CD4-positive, alpha-beta T cell treated with Interleukin-21 for 1 hour (primary cell): ENCODE data around the gene VSTM2L.
"Not testable (repeated sequence)": the region's sequence is repeated elsewhere in the genome, so short reads cannot be mapped to it uniquely, and the experiment has no call there.

Experiments
- DNase-seq: peaks from one replicate; pipeline ENCODE4 v3.0.0-alpha.2; 2020

VSTM2L gene

GRCh38 chr20:37902504-37903313 is at the start of gene VSTM2L:
TSS of gene VSTM2L (plus strand) at chr20:37903127. CDS start at chr20:37903351, 224 bp downstream.
- no peak for DNase-seq

GRCh38 chr20:37853823-37854375 is 49.0 kb upstream of the VSTM2L start:
- DNase-seq: no peak

- DNase-seq: not testable (repeated sequence)
Measured at GRCh38 chr20:37856034-37856433, 46.9 kb upstream of the VSTM2L start.

- no peak for DNase-seq
Measured at GRCh38 chr20:37856932-37857660, 45.8 kb upstream of the VSTM2L start.

GRCh38 chr20:37859406-37860171 is 43.3 kb upstream of the VSTM2L start:
- DNase-seq: no peak

GRCh38 chr20:37863289-37863688 is 39.6 kb upstream of the VSTM2L start:
- DNase-seq: no peak

GRCh38 chr20:37864298-37864697 is 38.6 kb upstream of the VSTM2L start:
- DNase-seq: no peak

- no peak for DNase-seq
Measured at GRCh38 chr20:37866051-37866450, 36.9 kb upstream of the VSTM2L start.

- DNase-seq: no peak
Measured at GRCh38 chr20:37867289-37868195, 35.4 kb upstream of the VSTM2L start.

GRCh38 chr20:37868851-37869333 is 34.0 kb upstream of the VSTM2L start:
- DNase-seq: no peak

- no peak for DNase-seq
Measured at GRCh38 chr20:37869334-37869861, 33.5 kb upstream of the VSTM2L start.

GRCh38 chr20:37870294-37870693 is 32.6 kb upstream of the VSTM2L start:
- DNase-seq: no peak

GRCh38 chr20:37871751-37872150 is 31.2 kb upstream of the VSTM2L start:
- no peak for DNase-seq

GRCh38 chr20:37872161-37872560 is 30.8 kb upstream of the VSTM2L start:
- no peak for DNase-seq

- no peak for DNase-seq
Measured at GRCh38 chr20:37873884-37874283, 29.0 kb upstream of the VSTM2L start.

- DNase-seq: no peak
Measured at GRCh38 chr20:37875460-37876175, 27.3 kb upstream of the VSTM2L start.

GRCh38 chr20:37876863-37877262 is 26.1 kb upstream of the VSTM2L start:
- DNase-seq: no peak

GRCh38 chr20:37877832-37878772 is 24.8 kb upstream of the VSTM2L start:
- no peak for DNase-seq

GRCh38 chr20:37878835-37879599 is 23.9 kb upstream of the VSTM2L start:
- no peak for DNase-seq
